AG10803 (cell line): Measurements from ENCODE around the gene SLC66A3.

Experiments used
- DNase-seq: peaks from one replicate; pipeline ENCODE4 v3.0.0; 2010; ENCODE audit warnings: low read depth
- H3K4me3 ChIP-seq: 2 replicates; pipeline ENCODE4 v1.5.1; 2011; ENCODE audit warnings: mild to moderate bottlenecking, low read length, control low read depth
- CTCF ChIP-seq: conservative IDR thresholded peaks from 2 replicates; pipeline ENCODE4 v1.5.1; 2011; ENCODE audit warnings: mild to moderate bottlenecking, low read length, control low read depth, inconsistent platforms

SLC66A3 gene

GRCh38 chr2:11213090-11213638, 57.9 kb downstream of the SLC66A3 start:
- TF ChIP-seq CTCF: no peak
- peak; percentile 73 for DNase-seq

GRCh38 chr2:11213975-11214374, 58.7 kb downstream of the SLC66A3 start:
- no peak for DNase-seq
- no peak for TF ChIP-seq CTCF

More at GRCh38 chr2:11213090-11213638, 57.9 kb downstream of the SLC66A3 start:
- no peak overlapping the region for H3K4me3 ChIP-seq

GRCh38 chr2:11214770-11215169, 59.5 kb downstream of the SLC66A3 start:
- no peak for TF ChIP-seq CTCF
- DNase-seq: no peak
- no peak overlapping the region for H3K4me3 ChIP-seq

More at GRCh38 chr2:11213975-11214374, 58.7 kb downstream of the SLC66A3 start:
- no peak overlapping the region for H3K4me3 ChIP-seq

GRCh38 chr2:11215407-11215806, 60.1 kb downstream of the SLC66A3 start:
- no peak for TF ChIP-seq CTCF

GRCh38 chr2:11220445-11220844, 65.2 kb downstream of the SLC66A3 start:
- H3K4me3 ChIP-seq: no peak overlapping the region
- no peak for TF ChIP-seq CTCF
- DNase-seq: no peak

More at GRCh38 chr2:11215407-11215806, 60.1 kb downstream of the SLC66A3 start:
- no peak for DNase-seq
- no peak overlapping the region for H3K4me3 ChIP-seq

- H3K4me3 ChIP-seq: no peak overlapping the region
- TF ChIP-seq CTCF: no peak
- DNase-seq: no peak
Measured at GRCh38 chr2:11222845-11223244, 67.6 kb downstream of the SLC66A3 start.

- H3K4me3 ChIP-seq: no peak overlapping the region
- no peak for TF ChIP-seq CTCF
- DNase-seq: no peak
Measured at GRCh38 chr2:11224887-11225286, 69.6 kb downstream of the SLC66A3 start.
